ENCODE measurements around the gene CHRDL1. TPM values are rescaled to one million over a fixed set of nuclear protein-coding genes. Genes with fewer than 3 reads are reported as not detected.

CHRDL1 gene, protein sequence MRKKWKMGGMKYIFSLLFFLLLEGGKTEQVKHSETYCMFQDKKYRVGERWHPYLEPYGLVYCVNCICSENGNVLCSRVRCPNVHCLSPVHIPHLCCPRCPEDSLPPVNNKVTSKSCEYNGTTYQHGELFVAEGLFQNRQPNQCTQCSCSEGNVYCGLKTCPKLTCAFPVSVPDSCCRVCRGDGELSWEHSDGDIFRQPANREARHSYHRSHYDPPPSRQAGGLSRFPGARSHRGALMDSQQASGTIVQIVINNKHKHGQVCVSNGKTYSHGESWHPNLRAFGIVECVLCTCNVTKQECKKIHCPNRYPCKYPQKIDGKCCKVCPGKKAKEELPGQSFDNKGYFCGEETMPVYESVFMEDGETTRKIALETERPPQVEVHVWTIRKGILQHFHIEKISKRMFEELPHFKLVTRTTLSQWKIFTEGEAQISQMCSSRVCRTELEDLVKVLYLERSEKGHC
- 2.0 and 3.3 TPM in 2 replicates for polyA plus RNA-seq
- 1.2 TPM in 2 replicates for polyA minus RNA-seq

DNA sequence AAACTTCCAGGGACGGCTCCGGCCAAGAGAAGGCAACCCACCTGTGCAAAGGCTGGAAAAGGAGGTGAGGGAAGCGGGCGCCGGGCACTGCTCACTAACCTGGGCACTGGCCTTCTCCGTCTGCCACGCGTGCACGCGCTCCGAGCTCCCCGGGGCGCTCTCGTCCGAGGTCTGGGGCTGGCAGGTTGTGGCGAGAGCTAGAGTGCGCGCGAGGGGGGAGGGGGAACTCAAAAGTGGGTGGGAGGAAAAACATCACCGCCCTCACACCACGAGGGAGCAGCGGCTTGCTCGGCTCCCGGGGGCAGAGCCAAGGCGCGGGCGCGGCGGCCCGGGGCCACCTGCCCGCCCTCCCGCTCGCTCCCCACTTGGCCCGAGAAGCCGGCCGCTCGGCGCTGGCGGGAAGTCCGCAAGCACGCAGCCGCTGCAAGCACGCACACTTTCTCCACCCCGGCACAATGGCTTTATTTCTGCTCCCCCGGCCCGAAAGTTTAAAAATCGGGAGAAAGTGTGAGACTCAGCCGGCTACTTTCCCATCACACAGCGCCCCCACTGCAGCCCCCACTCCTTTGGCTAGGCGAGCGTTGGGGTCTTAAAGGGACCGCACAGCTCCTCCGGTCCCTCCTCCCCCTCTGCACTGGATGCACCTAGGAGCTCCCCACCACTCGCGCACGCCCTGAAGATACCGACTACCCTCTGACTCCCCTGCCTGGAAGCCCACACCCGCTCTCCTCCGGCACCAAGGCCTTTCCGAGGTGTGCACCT is at the start of gene CHRDL1:
CHRDL1 (minus strand) TSS at position 173 of the 762 bp plus-strand sequence. CDS start 3,636 bp downstream, outside the sequence.
- no peaks in the 10 kb centered on the region for H3K27me3 ChIP-seq (ENCODE audit: insufficient read depth, low read depth, low read length)
- H3K4me3 ChIP-seq (ENCODE audit: low read length): peak within 1 kb of the TSS; percentile 65
- no peaks in the 10 kb centered on the region for H4K20me1 ChIP-seq (ENCODE audit: insufficient read depth)
- no peak within 1 kb of the TSS for H3K4me2 ChIP-seq (ENCODE audit: low read length)
- H3F3A ChIP-seq (ENCODE audit: insufficient read depth, low read length, poor library complexity, severe bottlenecking): no peaks in the 10 kb centered on the region
- no peak within 1 kb of the TSS for H2AFZ ChIP-seq (ENCODE audit: low read depth, low read length)
- TF ChIP-seq, protein P1, sequence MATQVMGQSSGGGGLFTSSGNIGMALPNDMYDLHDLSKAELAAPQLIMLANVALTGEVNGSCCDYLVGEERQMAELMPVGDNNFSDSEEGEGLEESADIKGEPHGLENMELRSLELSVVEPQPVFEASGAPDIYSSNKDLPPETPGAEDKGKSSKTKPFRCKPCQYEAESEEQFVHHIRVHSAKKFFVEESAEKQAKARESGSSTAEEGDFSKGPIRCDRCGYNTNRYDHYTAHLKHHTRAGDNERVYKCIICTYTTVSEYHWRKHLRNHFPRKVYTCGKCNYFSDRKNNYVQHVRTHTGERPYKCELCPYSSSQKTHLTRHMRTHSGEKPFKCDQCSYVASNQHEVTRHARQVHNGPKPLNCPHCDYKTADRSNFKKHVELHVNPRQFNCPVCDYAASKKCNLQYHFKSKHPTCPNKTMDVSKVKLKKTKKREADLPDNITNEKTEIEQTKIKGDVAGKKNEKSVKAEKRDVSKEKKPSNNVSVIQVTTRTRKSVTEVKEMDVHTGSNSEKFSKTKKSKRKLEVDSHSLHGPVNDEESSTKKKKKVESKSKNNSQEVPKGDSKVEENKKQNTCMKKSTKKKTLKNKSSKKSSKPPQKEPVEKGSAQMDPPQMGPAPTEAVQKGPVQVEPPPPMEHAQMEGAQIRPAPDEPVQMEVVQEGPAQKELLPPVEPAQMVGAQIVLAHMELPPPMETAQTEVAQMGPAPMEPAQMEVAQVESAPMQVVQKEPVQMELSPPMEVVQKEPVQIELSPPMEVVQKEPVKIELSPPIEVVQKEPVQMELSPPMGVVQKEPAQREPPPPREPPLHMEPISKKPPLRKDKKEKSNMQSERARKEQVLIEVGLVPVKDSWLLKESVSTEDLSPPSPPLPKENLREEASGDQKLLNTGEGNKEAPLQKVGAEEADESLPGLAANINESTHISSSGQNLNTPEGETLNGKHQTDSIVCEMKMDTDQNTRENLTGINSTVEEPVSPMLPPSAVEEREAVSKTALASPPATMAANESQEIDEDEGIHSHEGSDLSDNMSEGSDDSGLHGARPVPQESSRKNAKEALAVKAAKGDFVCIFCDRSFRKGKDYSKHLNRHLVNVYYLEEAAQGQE (IDR thresholded peaks at IDR 0.05; ENCODE audit: borderline replicate concordance): no peak
- peak; percentile 17 for TF ChIP-seq MXI1 (conservative IDR thresholded peaks at IDR 0.05; ENCODE audit: poor library complexity, severe bottlenecking)
- H3K36me3 ChIP-seq (ENCODE audit: insufficient read depth, low read length): no peaks in the 10 kb centered on the region
- H3K9me3 ChIP-seq (ENCODE audit: low read length): no peaks in the 10 kb centered on the region
- H3K27ac ChIP-seq (ENCODE audit: low read length): no peak within 1 kb of the TSS
- no peak within 1 kb of the TSS for H3K9ac ChIP-seq (ENCODE audit: low read length)
- H3K9me2 ChIP-seq (ENCODE audit: insufficient read depth, low read length): no peaks in the 10 kb centered on the region
- H3K79me2 ChIP-seq (replicated peaks; ENCODE audit: insufficient read depth, low read length): no peaks in the 10 kb centered on the region

DNA sequence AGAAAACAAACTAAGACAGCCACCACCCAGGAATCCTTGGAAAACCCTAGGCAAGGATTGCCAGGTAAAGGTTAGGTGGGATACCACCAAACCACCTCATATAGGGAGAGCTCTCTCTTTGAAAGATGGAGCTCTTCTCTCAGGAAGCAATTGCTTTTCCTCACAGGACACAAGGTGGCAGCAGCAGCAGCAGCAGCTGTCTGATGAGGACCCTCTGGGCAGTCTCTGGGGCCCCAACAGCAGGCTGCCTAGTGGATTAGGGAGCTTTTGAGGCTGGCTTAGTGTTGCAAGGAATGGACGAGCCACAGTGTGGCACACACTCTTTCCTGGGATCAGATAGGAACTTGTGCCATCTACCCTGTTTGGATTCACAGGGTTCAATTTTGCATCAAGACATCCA is 41.4 kb upstream of the CHRDL1 start:
- Histone ChIP-seq H3K9me3 (ENCODE audit: low read length) (no peaks in the 10 kb centered on the region), H3K27me3 (ENCODE audit: insufficient read depth, low read depth, low read length) (no peaks in the 10 kb centered on the region), H3K36me3 (ENCODE audit: insufficient read depth, low read length) (no peaks in the 10 kb centered on the region), H3K4me2 (ENCODE audit: low read length) (no peak overlapping the region), H4K20me1 (ENCODE audit: insufficient read depth) (no peaks in the 10 kb centered on the region), H3F3A (ENCODE audit: insufficient read depth, low read length, poor library complexity, severe bottlenecking) (no peaks in the 10 kb centered on the region), H2AFZ (ENCODE audit: low read depth, low read length) (no peak overlapping the region), H3K9me2 (ENCODE audit: insufficient read depth, low read length) (no peaks in the 10 kb centered on the region), H3K27ac (ENCODE audit: low read length) (no peak overlapping the region), H3K4me3 (ENCODE audit: low read length) (no peak overlapping the region), H3K79me2 (replicated peaks; ENCODE audit: insufficient read depth, low read length) (no peaks in the 10 kb centered on the region), H3K9ac (ENCODE audit: low read length) (no peak overlapping the region)
- no peak for TF ChIP-seq EZH2 (IDR thresholded peaks at IDR 0.05; ENCODE audit: borderline replicate concordance, insufficient read depth, low read length, poor library complexity, severe bottlenecking)
- TF ChIP-seq, protein P1 (IDR thresholded peaks at IDR 0.05; ENCODE audit: borderline replicate concordance): no peak
- TF ChIP-seq, protein P2, sequence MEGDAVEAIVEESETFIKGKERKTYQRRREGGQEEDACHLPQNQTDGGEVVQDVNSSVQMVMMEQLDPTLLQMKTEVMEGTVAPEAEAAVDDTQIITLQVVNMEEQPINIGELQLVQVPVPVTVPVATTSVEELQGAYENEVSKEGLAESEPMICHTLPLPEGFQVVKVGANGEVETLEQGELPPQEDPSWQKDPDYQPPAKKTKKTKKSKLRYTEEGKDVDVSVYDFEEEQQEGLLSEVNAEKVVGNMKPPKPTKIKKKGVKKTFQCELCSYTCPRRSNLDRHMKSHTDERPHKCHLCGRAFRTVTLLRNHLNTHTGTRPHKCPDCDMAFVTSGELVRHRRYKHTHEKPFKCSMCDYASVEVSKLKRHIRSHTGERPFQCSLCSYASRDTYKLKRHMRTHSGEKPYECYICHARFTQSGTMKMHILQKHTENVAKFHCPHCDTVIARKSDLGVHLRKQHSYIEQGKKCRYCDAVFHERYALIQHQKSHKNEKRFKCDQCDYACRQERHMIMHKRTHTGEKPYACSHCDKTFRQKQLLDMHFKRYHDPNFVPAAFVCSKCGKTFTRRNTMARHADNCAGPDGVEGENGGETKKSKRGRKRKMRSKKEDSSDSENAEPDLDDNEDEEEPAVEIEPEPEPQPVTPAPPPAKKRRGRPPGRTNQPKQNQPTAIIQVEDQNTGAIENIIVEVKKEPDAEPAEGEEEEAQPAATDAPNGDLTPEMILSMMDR (IDR thresholded peaks at IDR 0.05; ENCODE audit: poor library complexity, severe bottlenecking): peak; percentile 32

Measured in neural cell (in vitro differentiated cells).